ENCODE measurements around the gene IQCM.

The IQCM gene

DNA sequence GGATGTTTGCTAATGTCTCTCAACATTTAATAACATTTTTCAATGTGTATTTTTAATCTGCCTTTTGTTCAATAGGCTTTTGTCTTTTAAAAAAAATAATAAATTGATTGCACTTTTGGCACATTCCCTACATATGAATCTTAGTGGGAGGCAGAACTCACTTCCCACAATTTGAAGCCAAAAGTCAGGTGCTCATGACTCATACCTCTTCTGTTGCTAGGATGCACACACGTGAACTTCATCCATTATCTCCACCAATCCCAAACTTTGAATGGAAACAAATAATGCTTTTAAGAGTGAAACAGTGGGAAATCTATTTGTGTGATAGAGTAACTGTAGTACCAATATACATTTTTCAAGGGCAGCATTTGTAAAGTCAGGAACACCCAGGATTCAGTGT, 260.5 kb downstream of the IQCM start:
- Histone ChIP-seq H3K9me3 (ENCODE audit: control insufficient read depth, insufficient read depth, low read length) (no peaks in the 10 kb centered on the region), H3K36me3 (ENCODE audit: control insufficient read depth, insufficient read depth, low read length) (no peaks in the 10 kb centered on the region), H3K4me1 (ENCODE audit: control insufficient read depth, insufficient read depth, low read length) (no peaks in the 10 kb centered on the region), H3K4me3 (ENCODE audit: low read depth, low read length) (no peak overlapping the region), H3K27me3 (ENCODE audit: control insufficient read depth, insufficient read depth, low read length) (no peaks in the 10 kb centered on the region), H3K9ac (ENCODE audit: low read depth, low read length) (no peak overlapping the region)

DNA sequence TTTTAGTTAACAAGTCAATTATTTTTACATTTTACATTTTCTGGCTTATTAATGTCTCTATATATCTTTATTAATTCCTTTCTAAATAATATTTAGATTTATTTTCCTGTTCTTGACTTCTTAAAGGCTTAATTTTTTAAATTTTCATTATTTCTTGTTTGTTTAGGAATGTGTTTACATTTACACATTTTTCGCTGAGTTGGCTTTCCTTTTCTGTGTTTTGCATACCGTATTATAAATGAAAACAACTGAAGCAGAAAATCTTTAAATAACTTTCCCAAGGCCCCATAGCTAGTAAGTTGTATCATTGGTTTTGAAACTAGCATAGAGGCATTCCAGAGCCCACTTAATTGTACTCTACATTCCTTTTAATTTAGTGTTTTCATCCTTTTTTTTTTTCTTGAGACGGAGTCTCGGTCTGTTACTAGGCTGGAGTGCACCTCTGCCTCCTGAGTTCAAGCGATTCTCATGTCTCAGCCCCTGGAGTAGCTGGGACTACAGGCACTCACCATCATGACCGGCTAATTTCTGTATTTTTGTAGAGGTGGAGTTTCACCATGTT, 261.6 kb downstream of the IQCM start:
- H3K9ac ChIP-seq (ENCODE audit: low read depth, low read length), result no peak overlapping the region
- no peaks in the 10 kb centered on the region for H3K36me3 ChIP-seq (ENCODE audit: control insufficient read depth, insufficient read depth, low read length)
- no peaks in the 10 kb centered on the region for H3K4me1 ChIP-seq (ENCODE audit: control insufficient read depth, insufficient read depth, low read length)
- H3K27me3 ChIP-seq (ENCODE audit: control insufficient read depth, insufficient read depth, low read length), result no peaks in the 10 kb centered on the region
- no peaks in the 10 kb centered on the region for H3K9me3 ChIP-seq (ENCODE audit: control insufficient read depth, insufficient read depth, low read length)
- no peak overlapping the region for H3K4me3 ChIP-seq (ENCODE audit: low read depth, low read length)

DNA sequence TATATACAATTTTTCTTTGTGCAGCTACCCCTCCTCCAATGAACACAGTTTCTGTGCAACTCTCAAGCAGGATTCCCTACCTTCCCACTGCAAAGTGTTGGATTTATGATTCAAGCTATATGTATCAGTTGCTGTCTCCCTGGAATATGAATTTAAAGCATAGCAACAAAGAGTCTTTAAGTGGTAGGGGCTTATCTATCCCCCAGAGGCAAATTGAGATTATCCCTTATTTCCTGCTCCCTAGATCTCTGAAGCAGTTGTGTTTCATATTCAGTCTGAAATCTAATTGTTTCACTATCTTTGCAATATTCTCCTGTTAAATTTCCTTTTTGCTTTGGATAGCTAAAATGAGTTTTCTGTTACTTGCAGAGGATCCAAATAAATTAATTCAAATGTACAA, 263.0 kb downstream of the IQCM start:
- Histone ChIP-seq H3K9ac (ENCODE audit: low read depth, low read length) (no peak overlapping the region), H3K4me3 (ENCODE audit: low read depth, low read length) (no peak overlapping the region), H3K27me3 (ENCODE audit: control insufficient read depth, insufficient read depth, low read length) (no peaks in the 10 kb centered on the region), H3K9me3 (ENCODE audit: control insufficient read depth, insufficient read depth, low read length) (no peaks in the 10 kb centered on the region), H3K36me3 (ENCODE audit: control insufficient read depth, insufficient read depth, low read length) (no peaks in the 10 kb centered on the region), H3K4me1 (ENCODE audit: control insufficient read depth, insufficient read depth, low read length) (no peaks in the 10 kb centered on the region)

DNA sequence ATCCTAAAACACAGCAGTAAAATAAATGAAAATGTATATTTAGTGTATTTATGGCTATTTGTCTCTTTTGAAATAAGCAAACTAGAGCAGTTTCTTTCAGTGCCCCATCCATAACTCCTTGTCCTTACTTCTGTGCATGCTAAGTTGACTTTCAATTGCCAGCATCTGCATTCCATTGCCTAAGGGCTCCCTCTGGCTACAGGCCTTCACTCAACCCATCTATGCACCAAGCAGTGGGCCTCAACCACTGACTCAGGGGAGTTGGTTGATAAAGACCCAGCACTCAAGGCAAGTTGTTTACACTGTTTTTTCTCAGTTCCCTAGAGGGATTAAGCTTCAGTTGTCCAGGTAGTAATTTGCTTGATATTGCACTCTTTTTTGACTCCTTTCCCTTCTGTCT, 265.7 kb downstream of the IQCM start:
- H3K9ac ChIP-seq (ENCODE audit: low read depth, low read length), result no peak overlapping the region
- no peaks in the 10 kb centered on the region for H3K36me3 ChIP-seq (ENCODE audit: control insufficient read depth, insufficient read depth, low read length)
- no peak overlapping the region for H3K4me3 ChIP-seq (ENCODE audit: low read depth, low read length)
- H3K27me3 ChIP-seq (ENCODE audit: control insufficient read depth, insufficient read depth, low read length), result no peaks in the 10 kb centered on the region
- H3K4me1 ChIP-seq (ENCODE audit: control insufficient read depth, insufficient read depth, low read length), result no peaks in the 10 kb centered on the region
- no peaks in the 10 kb centered on the region for H3K9me3 ChIP-seq (ENCODE audit: control insufficient read depth, insufficient read depth, low read length)

DNA sequence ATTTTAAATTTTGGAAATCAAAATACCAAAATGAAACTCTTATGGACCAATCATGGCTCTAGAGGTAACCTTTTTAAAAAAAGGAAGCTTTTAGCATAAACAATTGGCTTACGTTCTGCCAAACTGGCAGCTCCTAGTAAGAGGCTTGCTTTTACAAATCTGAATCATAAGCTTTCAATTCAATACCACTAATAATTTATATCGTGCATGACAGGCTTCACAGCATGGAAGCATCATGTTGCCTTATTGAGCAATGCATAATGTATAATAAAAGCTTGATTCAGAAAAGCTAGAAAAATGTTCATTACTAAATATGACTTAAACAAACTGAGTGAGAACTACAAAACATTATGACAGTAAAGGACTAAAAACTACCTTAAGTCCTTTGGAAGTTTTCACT, 280.9 kb downstream of the IQCM start:
- Histone ChIP-seq H3K4me3 (ENCODE audit: low read depth, low read length) (no peak overlapping the region), H3K9me3 (ENCODE audit: control insufficient read depth, insufficient read depth, low read length) (no peaks in the 10 kb centered on the region), H3K27me3 (ENCODE audit: control insufficient read depth, insufficient read depth, low read length) (no peaks in the 10 kb centered on the region), H3K36me3 (ENCODE audit: control insufficient read depth, insufficient read depth, low read length) (no peaks in the 10 kb centered on the region), H3K4me1 (ENCODE audit: control insufficient read depth, insufficient read depth, low read length) (no peaks in the 10 kb centered on the region), H3K9ac (ENCODE audit: low read depth, low read length) (no peak overlapping the region)

- Histone ChIP-seq H3K9ac (ENCODE audit: low read depth, low read length) (no peak overlapping the region), H3K4me1 (ENCODE audit: control insufficient read depth, insufficient read depth, low read length) (no peaks in the 10 kb centered on the region), H3K9me3 (ENCODE audit: control insufficient read depth, insufficient read depth, low read length) (no peaks in the 10 kb centered on the region), H3K27me3 (ENCODE audit: control insufficient read depth, insufficient read depth, low read length) (no peaks in the 10 kb centered on the region), H3K4me3 (ENCODE audit: low read depth, low read length) (no peak overlapping the region), H3K36me3 (ENCODE audit: control insufficient read depth, insufficient read depth, low read length) (no peaks in the 10 kb centered on the region)
Observed at GRCh38 chr4:149531861-149532260, 283.8 kb downstream of the IQCM start.

- Histone ChIP-seq H3K4me3 (ENCODE audit: low read depth, low read length) (no peak overlapping the region), H3K9ac (ENCODE audit: low read depth, low read length) (no peak overlapping the region), H3K9me3 (ENCODE audit: control insufficient read depth, insufficient read depth, low read length) (no peaks in the 10 kb centered on the region), H3K27me3 (ENCODE audit: control insufficient read depth, insufficient read depth, low read length) (no peaks in the 10 kb centered on the region), H3K4me1 (ENCODE audit: control insufficient read depth, insufficient read depth, low read length) (no peaks in the 10 kb centered on the region), H3K36me3 (ENCODE audit: control insufficient read depth, insufficient read depth, low read length) (no peaks in the 10 kb centered on the region)
Observed at GRCh38 chr4:149523039-149523438, 292.6 kb downstream of the IQCM start.

GRCh38 chr4:149521611-149522425, 293.8 kb downstream of the IQCM start:
- Histone ChIP-seq H3K9me3 (ENCODE audit: control insufficient read depth, insufficient read depth, low read length) (no peaks in the 10 kb centered on the region), H3K4me1 (ENCODE audit: control insufficient read depth, insufficient read depth, low read length) (no peaks in the 10 kb centered on the region), H3K36me3 (ENCODE audit: control insufficient read depth, insufficient read depth, low read length) (no peaks in the 10 kb centered on the region), H3K9ac (ENCODE audit: low read depth, low read length) (no peak overlapping the region), H3K27me3 (ENCODE audit: control insufficient read depth, insufficient read depth, low read length) (no peaks in the 10 kb centered on the region), H3K4me3 (ENCODE audit: low read depth, low read length) (no peak overlapping the region)

- Histone ChIP-seq H3K9ac (ENCODE audit: low read depth, low read length) (no peak overlapping the region), H3K4me3 (ENCODE audit: low read depth, low read length) (no peak overlapping the region), H3K4me1 (ENCODE audit: control insufficient read depth, insufficient read depth, low read length) (no peaks in the 10 kb centered on the region), H3K27me3 (ENCODE audit: control insufficient read depth, insufficient read depth, low read length) (no peaks in the 10 kb centered on the region), H3K9me3 (ENCODE audit: control insufficient read depth, insufficient read depth, low read length) (no peaks in the 10 kb centered on the region), H3K36me3 (ENCODE audit: control insufficient read depth, insufficient read depth, low read length) (no peaks in the 10 kb centered on the region)
Observed at GRCh38 chr4:149518471-149518870, 297.2 kb downstream of the IQCM start.

DNA sequence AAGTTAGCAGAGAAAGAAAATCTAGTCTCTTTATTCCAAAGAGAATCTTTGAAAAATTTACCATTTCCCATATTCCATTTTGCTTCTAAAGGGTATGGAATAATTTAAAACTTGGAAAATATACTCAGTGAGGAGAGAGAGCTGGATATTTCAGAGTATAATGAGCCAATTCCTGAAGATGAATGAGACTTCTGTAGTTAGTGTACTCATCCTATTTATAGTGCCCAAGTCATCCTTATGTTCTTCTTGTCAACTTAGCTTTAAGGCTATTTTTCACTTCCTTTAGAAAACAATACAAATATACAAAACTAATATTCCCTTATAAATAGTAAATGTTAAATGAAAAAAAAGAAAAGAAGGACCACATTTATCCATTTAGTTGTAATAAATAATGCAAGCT, 302.6 kb downstream of the IQCM start:
- Histone ChIP-seq H3K4me3 (ENCODE audit: low read depth, low read length) (no peak overlapping the region), H3K36me3 (ENCODE audit: control insufficient read depth, insufficient read depth, low read length) (no peaks in the 10 kb centered on the region), H3K9me3 (ENCODE audit: control insufficient read depth, insufficient read depth, low read length) (no peaks in the 10 kb centered on the region), H3K9ac (ENCODE audit: low read depth, low read length) (no peak overlapping the region), H3K27me3 (ENCODE audit: control insufficient read depth, insufficient read depth, low read length) (no peaks in the 10 kb centered on the region), H3K4me1 (ENCODE audit: control insufficient read depth, insufficient read depth, low read length) (no peaks in the 10 kb centered on the region)

DNA sequence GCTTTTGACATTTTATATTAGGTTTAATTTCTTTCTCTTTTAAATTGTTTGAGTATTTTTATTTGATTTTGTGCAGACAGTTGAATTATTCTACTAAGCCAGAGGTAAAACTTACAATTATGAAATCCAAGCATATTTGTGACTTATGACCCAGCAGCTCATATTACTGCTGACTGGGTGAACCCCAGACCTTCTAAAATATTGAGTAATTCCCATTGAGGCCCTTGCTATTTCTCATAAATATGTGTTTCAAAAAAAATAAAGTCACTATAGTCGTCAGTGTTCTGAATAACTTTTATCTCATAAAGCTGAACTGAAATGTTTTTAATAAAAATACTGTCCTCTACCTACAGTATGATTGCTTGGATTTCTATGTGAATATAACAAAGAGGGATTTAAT, 303.1 kb downstream of the IQCM start:
- H3K27me3 ChIP-seq (ENCODE audit: control insufficient read depth, insufficient read depth, low read length), result no peaks in the 10 kb centered on the region
- H3K9me3 ChIP-seq (ENCODE audit: control insufficient read depth, insufficient read depth, low read length), result no peaks in the 10 kb centered on the region
- no peak overlapping the region for H3K9ac ChIP-seq (ENCODE audit: low read depth, low read length)
- no peak overlapping the region for H3K4me3 ChIP-seq (ENCODE audit: low read depth, low read length)
- H3K36me3 ChIP-seq (ENCODE audit: control insufficient read depth, insufficient read depth, low read length), result no peaks in the 10 kb centered on the region
- no peaks in the 10 kb centered on the region for H3K4me1 ChIP-seq (ENCODE audit: control insufficient read depth, insufficient read depth, low read length)

DNA sequence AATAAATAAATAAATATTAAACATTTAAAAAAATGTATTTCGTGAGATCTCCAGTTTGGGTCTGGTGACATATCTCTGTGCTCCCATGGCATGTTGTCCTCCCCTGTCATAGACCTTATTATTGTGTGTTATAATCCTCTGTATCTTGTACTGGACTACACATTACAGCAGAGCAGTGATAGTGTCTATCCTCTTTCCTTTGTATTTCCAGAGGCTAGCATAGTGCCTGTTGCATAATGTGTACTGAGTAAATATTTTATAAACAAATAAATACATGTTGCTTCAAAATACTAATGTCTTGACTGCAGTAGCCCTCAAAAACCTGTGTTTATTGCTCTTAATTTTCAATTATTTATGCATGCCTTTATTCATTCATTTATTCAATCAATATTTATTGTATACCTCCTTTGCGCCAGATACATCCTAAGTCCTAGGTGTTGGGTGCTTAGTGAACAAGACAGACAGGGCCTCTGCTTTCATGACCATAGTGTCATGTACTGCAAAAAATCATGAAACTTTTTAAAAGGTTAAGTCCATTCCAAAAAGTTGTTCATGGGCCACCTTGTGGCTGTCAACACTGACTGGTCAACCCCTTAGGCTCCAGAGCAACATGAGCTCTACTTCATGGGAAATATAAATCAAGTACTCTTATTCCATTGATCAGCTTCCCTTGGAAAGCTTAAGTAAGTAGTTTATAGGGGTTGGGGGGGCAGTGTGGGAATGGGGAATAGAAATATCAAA, 303.9 kb downstream of the IQCM start:
- Histone ChIP-seq H3K27me3 (ENCODE audit: control insufficient read depth, insufficient read depth, low read length) (no peaks in the 10 kb centered on the region), H3K4me3 (ENCODE audit: low read depth, low read length) (no peak overlapping the region), H3K36me3 (ENCODE audit: control insufficient read depth, insufficient read depth, low read length) (no peaks in the 10 kb centered on the region), H3K9me3 (ENCODE audit: control insufficient read depth, insufficient read depth, low read length) (no peaks in the 10 kb centered on the region), H3K9ac (ENCODE audit: low read depth, low read length) (no peak overlapping the region), H3K4me1 (ENCODE audit: control insufficient read depth, insufficient read depth, low read length) (no peaks in the 10 kb centered on the region)
